Epithelial cell of proximal tubule (primary cell): ENCODE measurements around the gene OR52N2. TPM values are rescaled to one million over a fixed set of nuclear protein-coding genes. Genes with fewer than 3 reads are reported as not detected.

Source experiments
- DNase-seq: peaks from one replicate; pipeline ENCODE4 v3.0.0-alpha.2; 2011; ENCODE audit warnings: low read depth
- H3K4me3 ChIP-seq: 2 replicates; pipeline ENCODE4 v1.5.1; 2011; ENCODE audit warnings: low read depth, mild to moderate bottlenecking, low read length
- total RNA-seq: library from RNA; depleted of rRNA; stranded (reverse); fragments of >200 nt; gene quantifications from 2 replicates; pipeline ENCODE4 v1.2.3, GENCODE V29; 2015
- TF ChIP-seq, protein P1 (sequence below): conservative IDR thresholded peaks from 2 replicates; pipeline ENCODE4 v1.5.1; 2012; ENCODE audit warnings: low read depth, mild to moderate bottlenecking, low read length

The OR52N2 gene
- not detected in 2 replicates for total RNA-seq

DNA sequence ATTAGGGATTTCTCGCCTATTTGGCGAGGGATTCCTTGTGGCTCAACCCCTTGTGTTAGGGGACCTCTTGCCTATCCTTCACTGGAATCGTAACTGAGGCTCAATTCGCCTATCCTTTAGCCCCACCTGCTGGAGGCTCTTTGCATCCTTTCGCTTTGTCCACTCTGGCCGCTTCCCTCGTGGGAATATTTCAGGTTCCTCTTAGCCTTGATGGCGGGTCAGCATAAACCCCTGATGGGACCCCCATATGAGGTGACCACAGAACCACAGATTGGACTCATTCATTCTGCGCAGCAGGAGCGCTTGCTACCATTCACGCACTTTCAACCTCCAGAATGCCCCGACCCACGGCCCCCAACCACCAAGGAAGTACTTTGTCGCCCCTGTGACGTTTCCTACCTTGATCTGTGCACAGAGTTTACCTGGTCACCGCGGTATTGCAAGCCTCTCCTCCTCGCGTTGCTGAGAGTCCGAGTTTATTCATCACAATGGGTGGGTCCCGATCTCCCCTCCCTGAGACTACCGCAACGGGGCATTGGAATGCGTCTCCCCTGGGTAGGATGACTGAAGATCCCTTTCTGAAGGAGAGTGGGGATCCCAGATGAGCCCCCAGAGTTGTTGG, at the start of gene OR52N2:
Gene OR52N2 (plus strand): TSS at position 425 of the 622 bp plus-strand sequence. CDS start 11,412 bp downstream, outside the sequence.
- DNase-seq: peak; percentile 16
- TF ChIP-seq, protein P1, sequence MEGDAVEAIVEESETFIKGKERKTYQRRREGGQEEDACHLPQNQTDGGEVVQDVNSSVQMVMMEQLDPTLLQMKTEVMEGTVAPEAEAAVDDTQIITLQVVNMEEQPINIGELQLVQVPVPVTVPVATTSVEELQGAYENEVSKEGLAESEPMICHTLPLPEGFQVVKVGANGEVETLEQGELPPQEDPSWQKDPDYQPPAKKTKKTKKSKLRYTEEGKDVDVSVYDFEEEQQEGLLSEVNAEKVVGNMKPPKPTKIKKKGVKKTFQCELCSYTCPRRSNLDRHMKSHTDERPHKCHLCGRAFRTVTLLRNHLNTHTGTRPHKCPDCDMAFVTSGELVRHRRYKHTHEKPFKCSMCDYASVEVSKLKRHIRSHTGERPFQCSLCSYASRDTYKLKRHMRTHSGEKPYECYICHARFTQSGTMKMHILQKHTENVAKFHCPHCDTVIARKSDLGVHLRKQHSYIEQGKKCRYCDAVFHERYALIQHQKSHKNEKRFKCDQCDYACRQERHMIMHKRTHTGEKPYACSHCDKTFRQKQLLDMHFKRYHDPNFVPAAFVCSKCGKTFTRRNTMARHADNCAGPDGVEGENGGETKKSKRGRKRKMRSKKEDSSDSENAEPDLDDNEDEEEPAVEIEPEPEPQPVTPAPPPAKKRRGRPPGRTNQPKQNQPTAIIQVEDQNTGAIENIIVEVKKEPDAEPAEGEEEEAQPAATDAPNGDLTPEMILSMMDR: peak; percentile 90

DNA sequence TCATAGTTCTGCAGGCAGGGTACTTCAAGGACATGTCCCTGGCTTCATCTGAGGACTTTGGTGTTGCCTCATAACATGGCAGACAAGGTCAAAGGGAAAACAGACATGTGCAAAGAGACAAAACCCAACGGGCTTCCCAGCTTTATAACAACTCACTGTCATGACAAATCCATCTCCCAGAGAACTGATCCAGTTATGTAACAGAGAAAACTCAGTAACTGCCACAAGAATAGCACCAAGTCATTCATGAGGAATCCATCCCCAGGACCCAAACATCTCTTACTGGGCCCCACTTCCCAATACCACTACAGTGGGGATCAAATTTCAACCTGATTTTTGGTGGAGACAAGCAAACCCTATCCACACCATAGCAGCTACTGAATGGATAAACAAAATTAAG, 41.7 kb upstream of the OR52N2 start:
- TF ChIP-seq, protein P1: no peak
- no peak for DNase-seq
- no peak overlapping the region for H3K4me3 ChIP-seq

More for the DNA sequence above, at the start of gene OR52N2:
- peak within 1 kb of the TSS; percentile 51 for H3K4me3 ChIP-seq

DNA sequence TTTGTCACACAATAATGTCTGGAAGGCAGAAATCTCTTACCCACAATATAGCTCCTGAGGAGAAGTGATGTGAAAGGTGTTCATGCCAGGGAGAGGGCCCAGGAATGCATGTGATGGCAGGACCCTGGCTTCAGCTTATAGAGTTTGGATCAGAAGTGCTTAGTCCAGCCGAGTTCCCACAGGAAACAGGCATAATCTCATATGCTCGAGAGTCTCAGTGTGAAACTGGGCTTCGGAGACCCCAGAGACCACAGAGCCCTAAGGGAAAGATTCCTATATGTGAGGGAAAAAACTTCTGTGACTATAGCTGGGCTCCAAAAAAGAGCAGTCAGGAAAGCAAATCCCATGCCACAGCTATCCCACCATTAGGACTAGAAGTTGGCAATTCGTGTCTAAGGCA, 25.5 kb upstream of the OR52N2 start, which contains the start of gene OR52N5:
Gene OR52N5 (minus strand): TSS at position 101 of the 400 bp plus-strand sequence. CDS start 4,721 bp downstream, outside the sequence.
- TF ChIP-seq, protein P1: no peak

DNA sequence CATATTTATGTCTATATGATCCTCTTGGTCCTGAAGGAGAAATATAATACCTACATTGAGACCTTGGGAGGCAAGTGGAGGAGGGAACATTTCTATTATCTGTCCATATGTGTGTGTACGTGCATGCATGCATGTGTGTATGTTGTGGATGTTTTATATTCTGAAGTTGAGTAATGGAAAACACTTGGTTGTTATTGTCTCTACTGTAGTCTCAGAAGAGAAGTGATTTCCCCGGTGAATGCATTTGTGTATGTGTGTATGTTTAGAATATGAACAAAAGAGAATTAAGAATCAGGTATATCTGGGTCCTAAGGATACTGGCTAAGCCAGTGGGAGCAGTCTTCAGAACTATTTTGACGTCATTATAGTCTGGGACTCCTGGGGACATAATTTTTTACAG, 17.6 kb upstream of the OR52N2 start, which contains the start of gene OR52N1:
Gene OR52N1 (minus strand): TSS at position 101 of the 400 bp plus-strand sequence. CDS start 2,449 bp downstream, outside the sequence.
- DNase-seq: no peak
- TF ChIP-seq, protein P1: no peak
- H3K4me3 ChIP-seq: no peak within 1 kb of the TSS

More for the DNA sequence above, 25.5 kb upstream of the OR52N2 start, which contains the start of gene OR52N5:
- DNase-seq: no peak
- H3K4me3 ChIP-seq: no peak within 1 kb of the TSS

DNA sequence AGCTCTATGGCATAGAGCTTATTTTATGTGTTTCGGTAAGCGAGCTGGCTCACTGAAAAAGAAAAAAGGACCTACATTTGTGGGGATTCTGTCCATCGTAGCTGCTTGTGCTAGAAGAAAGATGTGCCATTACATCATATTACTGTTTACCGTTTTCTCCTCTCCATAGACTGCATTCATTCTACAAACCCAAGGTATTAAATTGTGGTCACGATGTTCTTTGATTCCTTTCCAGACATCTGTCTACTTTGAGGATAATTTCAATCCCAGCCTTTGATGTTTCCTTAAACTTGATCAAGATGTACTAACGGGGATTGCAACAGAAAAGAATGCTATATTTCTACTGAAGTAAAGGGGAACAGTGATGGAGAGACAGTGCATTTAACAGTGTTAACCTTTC, 12.2 kb upstream of the OR52N2 start:
- H3K4me3 ChIP-seq: no peak overlapping the region
- DNase-seq: no peak
- TF ChIP-seq, protein P1: no peak

DNA sequence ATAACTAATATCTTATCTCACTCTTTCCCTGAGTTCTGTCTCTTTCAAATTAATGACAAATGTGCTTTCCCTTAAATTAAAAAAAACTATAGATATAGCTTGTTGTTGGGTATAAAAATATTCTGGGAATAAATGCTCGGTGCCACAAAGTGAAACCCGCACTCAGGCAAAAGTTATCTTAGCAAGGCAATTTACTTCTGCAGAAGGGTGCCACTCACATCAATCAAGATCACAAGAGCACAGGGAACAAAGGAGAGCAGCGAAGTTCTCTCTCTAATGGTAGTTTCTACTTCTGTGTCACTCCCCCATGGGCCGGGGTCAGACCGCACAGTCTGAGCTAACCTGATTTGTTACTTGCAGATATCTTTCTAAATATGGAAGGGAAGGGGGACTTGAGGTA, 4.7 kb upstream of the OR52N2 start:
- no peak overlapping the region for H3K4me3 ChIP-seq
- TF ChIP-seq, protein P1: no peak
- DNase-seq: no peak

DNA sequence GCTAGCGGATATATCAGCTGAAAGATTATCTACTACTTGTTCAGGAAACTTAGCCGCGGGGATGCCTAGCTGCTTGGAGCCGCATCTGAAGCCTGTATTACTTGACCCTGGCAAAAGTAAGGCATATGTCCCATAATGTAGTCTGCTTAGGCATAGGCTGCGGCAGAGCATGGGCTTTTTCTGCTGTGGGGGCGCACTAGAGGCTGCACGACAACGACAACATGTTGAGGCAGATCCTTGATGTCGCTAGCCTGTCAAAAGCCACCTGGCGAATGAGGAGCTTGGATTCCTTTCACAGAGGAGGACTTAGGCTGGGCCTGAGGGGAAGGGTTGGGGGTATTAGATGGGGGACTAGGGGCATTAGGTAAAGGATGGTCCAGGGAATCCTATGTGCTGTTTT, 1.1 kb upstream of the OR52N2 start:
- DNase-seq: no peak
- TF ChIP-seq, protein P1: no peak
- no peak overlapping the region for H3K4me3 ChIP-seq
